ENCODE measurements around the gene SMR3A.

- TF ChIP-seq CTCF (IDR thresholded peaks at IDR 0.05) (no peak), POLR2A (IDR thresholded peaks at IDR 0.05) (no peak)
Measured at GRCh38 chr4:70392057-70392776, 31.7 kb downstream of the SMR3A start.
